ENCODE measurements around the gene IL9. TPM values are rescaled to one million over a fixed set of nuclear protein-coding genes. Genes with fewer than 3 reads are reported as not detected.

Gene IL9
- total and polyA plus RNA-seq, 2 of the 4 experiments (the other 2 are of a cell fraction): not detected

- Histone ChIP-seq H3K79me1 (ENCODE audit: low read depth in 1 of 2, low read length in 2 of 2) (no peaks in the 10 kb centered on the region), H3K56ac (ENCODE audit: extremely low read depth, insufficient read depth, low read length) (no peak overlapping the region), H2BK15ac (ENCODE audit: low read depth, low read length) (no peak overlapping the region), H4K5ac (ENCODE audit: low read depth, low read length) (no peak overlapping the region), H3K9me1 (ENCODE audit: insufficient read depth, low read length) (no peaks in the 10 kb centered on the region), H2AK9ac (replicated peaks; ENCODE audit: low read depth, low read length, poor library complexity) (no peak overlapping the region), H3K27me3 (ENCODE audit: control insufficient read depth, insufficient read depth, low read length) (no peaks in the 10 kb centered on the region; the same call in none of the 2 replicates), H2AFZ (replicated peaks; ENCODE audit: low read length, poor library complexity) (no peak overlapping the region), H3K27ac (ENCODE audit: insufficient read depth, low read length) (no peak overlapping the region), H4K8ac (ENCODE audit: low read depth in 2 of 2, low read length in 2 of 2) (no peak overlapping the region), H3K18ac (ENCODE audit: low read depth, low read length) (no peak overlapping the region), H4K20me1 (ENCODE audit: insufficient read depth, low read length) (no peaks in the 10 kb centered on the region), H3K4ac (ENCODE audit: low read depth, low read length) (no peak overlapping the region), H2BK120ac (ENCODE audit: low read depth, low read length) (no peak overlapping the region), H3K4me2 (ENCODE audit: low read depth, low read length) (no peak overlapping the region), H3K23ac (ENCODE audit: low read depth, low read length) (no peak overlapping the region), H4K91ac (ENCODE audit: insufficient read depth, low read depth, low read length) (no peak overlapping the region), H2BK5ac (ENCODE audit: low read depth, low read length, poor library complexity, severe bottlenecking) (no peak overlapping the region), H3K9me3 (ENCODE audit: control insufficient read depth, insufficient read depth, low read length) (no peaks in the 10 kb centered on the region), H3K14ac (replicated peaks; ENCODE audit: low read depth, low read length) (no peak overlapping the region), H2AK5ac (ENCODE audit: low read depth, low read length) (no peak overlapping the region), H3K4me1 (ENCODE audit: control insufficient read depth, insufficient read depth, low read length) (no peaks in the 10 kb centered on the region), H3K36me3 (ENCODE audit: control insufficient read depth, insufficient read depth, low read length) (no peaks in the 10 kb centered on the region), H3K9ac (ENCODE audit: low read depth, low read length) (no peak overlapping the region), H3K4me3 (ENCODE audit: insufficient read depth, low read depth, low read length) (no peak overlapping the region), H2BK20ac (ENCODE audit: low read depth, low read length) (no peak overlapping the region)
- DNase-seq (no peak), ATAC-seq (ENCODE audit: low read depth) (no peak)
- in situ Hi-C loops (cut with MboI; ENCODE audit: low sequenced_read_pairs): no loop called here
- no TSS peak for BruUV-seq (replicated peaks)
- ChIA-PET POLR2A (ENCODE audit: unreplicated experiment) (no interaction called here), CTCF (no interaction called here)
- intact Hi-C loops (cut with micrococcal nuclease): no loop called here
- no CpG with 5 or more reads among the region's 3 CpGs for WGBS, 2 experiments (ENCODE audit: extremely low coverage in 2 of 2, insufficient read length in 1 of 2)
- TF ChIP-seq RCOR1 (IDR thresholded peaks at IDR 0.05; ENCODE audit: insufficient replicate concordance, low read length) (no peak), BHLHE40 (IDR thresholded peaks at IDR 0.05; ENCODE audit: low read depth, low read length) (no peak), ELK1 (IDR thresholded peaks at IDR 0.05; ENCODE audit: borderline replicate concordance, low read depth, low read length) (no peak), MXI1 (IDR thresholded peaks at IDR 0.05; ENCODE audit: borderline replicate concordance, low read depth, low read length) (no peak), CEBPB (IDR thresholded peaks at IDR 0.05; ENCODE audit: low read depth, low read length) (no peak), CHD1 (IDR thresholded peaks at IDR 0.05; ENCODE audit: low read depth, low read length) (no peak), MAZ (IDR thresholded peaks at IDR 0.05; ENCODE audit: borderline replicate concordance, low read depth, low read length) (no peak), SMC3 (IDR thresholded peaks at IDR 0.05; ENCODE audit: low read depth, low read length) (no peak), RFX5 (IDR thresholded peaks at IDR 0.05; ENCODE audit: low read depth, low read length) (no peak), RAD21 (IDR thresholded peaks at IDR 0.05; ENCODE audit: low read length) (no peak)
- dilution Hi-C loops (cut with HindIII; ENCODE audit: low sequenced_read_pairs, unreplicated experiment): no loop called here
These were observed 30.9 kb downstream of the IL9 start for GRCh38 chr5:135864503-135865435.

Data from IMR-90 (cell line).